OCI-LY7 (cell line): Measurements from ENCODE around the gene MBTPS1. TPM values are rescaled to one million over a fixed set of nuclear protein-coding genes. Genes with fewer than 3 reads are reported as not detected.
A peak's percentile ranks its signal among the peaks of the same experiment; 100 is the strongest.

Experiments used
- BruUV-seq: library from RNA; stranded (reverse); fragments of 400-500 nt; replicated peaks from 2 replicates; lab custom pipeline; 2021; lab: Mats Ljungman, UMichigan
- CTCF ChIA-PET: fragments of 300-600 bp; sonication (Branson Sonifier 250); formaldehyde crosslinking; loops from one replicate; lab custom pipeline; 2022; ENCODE audit warnings: antibody characterized with exemption; ENCODE audit not compliant: unreplicated experiment; lab: Charles Lee
- POLR2A ChIA-PET: fragments of 300-600 bp; sonication (Branson Sonifier 250); formaldehyde crosslinking; loops from one replicate; lab custom pipeline; 2022; ENCODE audit warnings: antibody characterized with exemption; lab: Charles Lee
- DNase-seq: peaks from one replicate; pipeline ENCODE4 v3.0.0-alpha.2; 2015; ENCODE audit warnings: low spot score
- H2AFZ ChIP-seq: fragments of 200-600 bp; sonication (generic), shearing (Covaris generic); 2 replicates; pipeline ENCODE4 v1.6.1; 2014; ENCODE audit warnings: mild to moderate bottlenecking, antibody characterized with exemption, low read length, moderate library complexity
- H3K27ac ChIP-seq: fragments of 200-600 bp; sonication (generic); 2 replicates; pipeline ENCODE4 v1.5.1; 2014; ENCODE audit warnings: mixed run types, low read depth, mild to moderate bottlenecking, moderate library complexity, low read length, inconsistent platforms; ENCODE audit not compliant: poor library complexity, severe bottlenecking
- H3K36me3 ChIP-seq: fragments of 200-600 bp; sonication (generic); 2 replicates; pipeline ENCODE4 v1.6.1; 2014; ENCODE audit warnings: mild to moderate bottlenecking, antibody characterized with exemption, low read length, moderate library complexity, mixed read lengths; ENCODE audit not compliant: insufficient read depth
- H3K4me1 ChIP-seq: fragments of 200-600 bp; sonication (generic); 2 replicates; pipeline ENCODE4 v1.5.1; 2014; ENCODE audit warnings: mild to moderate bottlenecking, low read length; ENCODE audit not compliant: insufficient read depth, poor library complexity, severe bottlenecking
- H3K4me2 ChIP-seq: fragments of 200-600 bp; sonication (generic); 2 replicates; pipeline ENCODE4 v1.6.1; 2014; ENCODE audit warnings: mild to moderate bottlenecking, low read length
- H3K4me3 ChIP-seq: fragments of 200-600 bp; sonication (generic); 2 replicates; pipeline ENCODE4 v1.5.1; 2014; ENCODE audit warnings: mild to moderate bottlenecking, low read depth, low read length; ENCODE audit not compliant: poor library complexity, severe bottlenecking
- H3K79me2 ChIP-seq: fragments of 200-600 bp; sonication (generic); 2 replicates; pipeline ENCODE4 v1.6.1; 2016; ENCODE audit warnings: low read depth, mild to moderate bottlenecking, low read length, moderate library complexity, mixed read lengths; ENCODE audit not compliant: insufficient read depth
- H3K9me2 ChIP-seq: fragments of 200-600 bp; sonication (generic); 2 replicates; pipeline ENCODE4 v1.6.1; 2016; ENCODE audit warnings: mild to moderate bottlenecking, low read length, mixed read lengths; ENCODE audit not compliant: insufficient read depth
- H3K9me3 ChIP-seq: fragments of 200-600 bp; sonication (generic); 2 replicates; pipeline ENCODE4 v1.6.1; 2014; ENCODE audit warnings: mild to moderate bottlenecking, mixed run types, low read length, mixed read lengths
- H4K20me1 ChIP-seq: fragments of 200-600 bp; sonication (generic); 2 replicates; pipeline ENCODE4 v1.6.1; 2014; ENCODE audit warnings: mild to moderate bottlenecking, antibody characterized with exemption, low read length, moderate library complexity, mixed read lengths; ENCODE audit not compliant: insufficient read depth
- EZH2phosphoT487 ChIP-seq: fragments of 200-600 bp; sonication (generic); IDR thresholded peaks from 2 replicates; pipeline ENCODE4 v1.6.1; 2018; ENCODE audit warnings: low read depth, borderline replicate concordance, mild to moderate bottlenecking, mixed run types, antibody characterized with exemption, low read length, moderate library complexity, mixed read lengths
- intact Hi-C: fragments of 100-400 bp; cut with micrococcal nuclease; formaldehyde crosslinking; loops from one replicate; pipeline ENCODE4 v1.10.0; 2022; ENCODE audit not compliant: unreplicated experiment
- total RNA-seq, 2 experiments: library from RNA; depleted of rRNA in 1 of 2; stranded (reverse); fragments of >200 nt in 1 of 2; shearing (Covaris generic) in 1 of 2; gene quantifications; 2 replicates each; pipeline ENCODE4 v1.2.3, GENCODE V29; 2014 to 2022
- TF ChIP-seq, protein P1 (sequence below): fragments of 200-600 bp; sonication (generic); conservative IDR thresholded peaks from 2 replicates; pipeline ENCODE4 v1.5.1; 2014; ENCODE audit warnings: mild to moderate bottlenecking, antibody characterized with exemption, low read length, moderate library complexity, mixed read lengths

The MBTPS1 gene
- total RNA-seq, 2 experiments from 2014 or later: 49.6 to 65.2 TPM

DNA sequence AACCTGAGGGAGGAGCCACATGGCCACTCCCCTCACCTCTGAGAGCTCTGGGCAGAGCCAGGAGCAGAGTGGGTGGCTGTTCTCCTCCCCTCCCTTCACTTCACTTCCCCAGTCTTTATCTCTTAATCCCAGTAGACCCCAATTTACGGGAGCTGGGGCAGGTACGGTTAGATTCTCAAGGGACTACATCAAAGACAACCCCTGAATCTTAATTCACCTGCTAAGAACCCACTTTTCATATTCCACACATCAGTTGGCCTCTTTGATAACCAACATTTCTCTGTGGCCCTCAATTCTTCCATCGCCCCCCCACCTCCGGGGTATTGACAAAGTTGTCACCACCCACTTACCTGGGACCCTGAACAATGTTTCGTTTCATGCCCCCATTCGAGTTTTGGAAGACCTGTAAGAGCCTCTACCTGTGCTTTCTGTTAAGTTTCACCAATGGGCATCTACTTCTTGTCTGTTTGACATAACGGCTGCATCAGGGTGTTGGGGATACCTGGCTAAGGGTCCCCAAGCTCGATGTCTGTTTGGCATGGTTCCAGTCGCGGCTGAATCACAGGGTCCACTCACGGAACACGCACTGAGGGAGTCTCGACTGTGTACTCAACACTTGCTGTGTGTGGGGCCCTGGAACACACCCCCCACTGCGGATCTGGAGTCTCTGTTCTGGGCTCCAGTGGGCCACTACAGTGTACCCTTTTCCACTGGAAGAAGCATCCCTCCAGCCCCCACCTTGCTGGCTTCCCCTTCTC, 102.0 kb downstream of the MBTPS1 start:
- Histone ChIP-seq H3K4me2 (peak overlapping the region; percentile 17; the same call in 1 of the 2 replicates), H3K36me3 (no peaks in the 10 kb centered on the region), H3K4me3 (no peak overlapping the region), H3K4me1 (peaks cover 4% of the 10 kb centered on the region), H3K9me3 (no peaks in the 10 kb centered on the region), H3K9me2 (no peaks in the 10 kb centered on the region), H3K27ac (no peak overlapping the region), H4K20me1 (no peaks in the 10 kb centered on the region), H3K79me2 (no peaks in the 10 kb centered on the region), H2AFZ (no peak overlapping the region; the same call in 1 of the 2 replicates)
- ChIA-PET CTCF (interaction anchor here (0.8 to 1.5 kb wide), 9 partner anchors 10 to 160 kb away, joined by 3 to 7 read pairs (median 3); no protein-coding TSS in a partner anchor), POLR2A (interaction anchor here (0.6 to 1.6 kb wide), 10 partner anchors 10 to 983 kb away, joined by 3 to 7 read pairs (median 4); partner anchors contain the start of genes MBTPS1, MLYCD and TAF1C)
- DNase-seq: peak; percentile 4
- BruUV-seq: no TSS peak
- intact Hi-C loops: loop anchor here (10.0 kb wide), 1 partner anchor 210 kb away; the partner anchor contains the start of gene HSBP1
- TF ChIP-seq, protein P1, sequence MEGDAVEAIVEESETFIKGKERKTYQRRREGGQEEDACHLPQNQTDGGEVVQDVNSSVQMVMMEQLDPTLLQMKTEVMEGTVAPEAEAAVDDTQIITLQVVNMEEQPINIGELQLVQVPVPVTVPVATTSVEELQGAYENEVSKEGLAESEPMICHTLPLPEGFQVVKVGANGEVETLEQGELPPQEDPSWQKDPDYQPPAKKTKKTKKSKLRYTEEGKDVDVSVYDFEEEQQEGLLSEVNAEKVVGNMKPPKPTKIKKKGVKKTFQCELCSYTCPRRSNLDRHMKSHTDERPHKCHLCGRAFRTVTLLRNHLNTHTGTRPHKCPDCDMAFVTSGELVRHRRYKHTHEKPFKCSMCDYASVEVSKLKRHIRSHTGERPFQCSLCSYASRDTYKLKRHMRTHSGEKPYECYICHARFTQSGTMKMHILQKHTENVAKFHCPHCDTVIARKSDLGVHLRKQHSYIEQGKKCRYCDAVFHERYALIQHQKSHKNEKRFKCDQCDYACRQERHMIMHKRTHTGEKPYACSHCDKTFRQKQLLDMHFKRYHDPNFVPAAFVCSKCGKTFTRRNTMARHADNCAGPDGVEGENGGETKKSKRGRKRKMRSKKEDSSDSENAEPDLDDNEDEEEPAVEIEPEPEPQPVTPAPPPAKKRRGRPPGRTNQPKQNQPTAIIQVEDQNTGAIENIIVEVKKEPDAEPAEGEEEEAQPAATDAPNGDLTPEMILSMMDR: no peak
- TF ChIP-seq EZH2phosphoT487: no peak

DNA sequence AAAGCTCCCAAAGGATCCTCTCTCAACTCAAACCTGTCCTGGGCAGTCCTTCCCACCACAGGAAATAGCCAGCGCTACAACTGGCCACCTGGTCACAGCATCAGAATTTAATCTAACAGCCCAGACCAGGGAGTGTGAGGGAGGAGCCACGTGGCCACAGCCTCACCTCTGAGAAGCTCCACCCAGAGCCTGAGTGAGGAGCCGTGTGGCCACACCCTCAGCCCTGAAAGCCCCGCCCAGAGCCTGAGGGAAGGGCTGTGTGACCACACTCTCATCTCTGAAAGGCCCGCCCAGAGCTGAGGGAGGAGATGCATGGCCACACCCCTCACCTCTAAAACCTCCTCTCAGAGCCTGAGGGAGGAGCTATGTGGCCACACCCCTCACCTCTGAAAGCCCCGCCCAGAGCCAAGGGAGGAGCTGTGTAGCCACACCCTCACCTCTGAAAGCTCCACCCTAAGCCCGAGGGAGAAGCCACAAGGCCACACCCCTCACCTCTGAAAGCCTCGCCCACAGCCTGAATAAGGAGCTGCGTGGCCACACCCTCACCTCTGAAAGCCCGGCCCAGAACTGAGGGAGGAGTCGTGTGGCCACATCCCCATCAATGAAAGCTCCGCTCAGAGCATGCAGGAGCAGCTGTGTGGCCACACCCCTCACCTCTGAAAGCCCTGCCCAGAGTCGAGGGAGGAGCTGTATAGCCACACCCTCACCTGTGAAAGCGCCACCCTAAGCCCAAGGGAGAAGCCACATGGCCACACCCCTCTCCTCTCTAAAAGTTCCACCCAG, 102.8 kb downstream of the MBTPS1 start:
- no peak overlapping the region for H3K27ac ChIP-seq
- ChIA-PET POLR2A (interaction anchor here (0.6 to 1.6 kb wide), 15 partner anchors 9 to 984 kb away, joined by 3 to 9 read pairs (median 4); partner anchors contain the start of genes MBTPS1, MLYCD and TAF1C), CTCF (interaction anchor here (0.7 to 1.5 kb wide), 10 partner anchors 9 to 173 kb away, joined by 3 to 7 read pairs (median 3); partner anchors contain the start of gene TAF1C)
- intact Hi-C loops: loop anchor here (10.0 kb wide), 1 partner anchor 209 kb away; the partner anchor contains the start of gene HSBP1
- peaks cover 4% of the 10 kb centered on the region for H3K4me1 ChIP-seq
- TF ChIP-seq, protein P1: no peak
- no peak for TF ChIP-seq EZH2phosphoT487
- no peak overlapping the region; the same call in 1 of the 2 replicates for H2AFZ ChIP-seq
- no peaks in the 10 kb centered on the region for H3K9me3 ChIP-seq
- H3K4me3 ChIP-seq: no peak overlapping the region
- no peaks in the 10 kb centered on the region for H4K20me1 ChIP-seq
- H3K36me3 ChIP-seq: no peaks in the 10 kb centered on the region
- no peaks in the 10 kb centered on the region for H3K9me2 ChIP-seq
- no TSS peak for BruUV-seq
- H3K4me2 ChIP-seq: peak overlapping the region; percentile 17; the same call in 1 of the 2 replicates
- DNase-seq: peak; percentile 98
- no peaks in the 10 kb centered on the region for H3K79me2 ChIP-seq
